ENCODE results near the gene COLEC11.

DNA sequence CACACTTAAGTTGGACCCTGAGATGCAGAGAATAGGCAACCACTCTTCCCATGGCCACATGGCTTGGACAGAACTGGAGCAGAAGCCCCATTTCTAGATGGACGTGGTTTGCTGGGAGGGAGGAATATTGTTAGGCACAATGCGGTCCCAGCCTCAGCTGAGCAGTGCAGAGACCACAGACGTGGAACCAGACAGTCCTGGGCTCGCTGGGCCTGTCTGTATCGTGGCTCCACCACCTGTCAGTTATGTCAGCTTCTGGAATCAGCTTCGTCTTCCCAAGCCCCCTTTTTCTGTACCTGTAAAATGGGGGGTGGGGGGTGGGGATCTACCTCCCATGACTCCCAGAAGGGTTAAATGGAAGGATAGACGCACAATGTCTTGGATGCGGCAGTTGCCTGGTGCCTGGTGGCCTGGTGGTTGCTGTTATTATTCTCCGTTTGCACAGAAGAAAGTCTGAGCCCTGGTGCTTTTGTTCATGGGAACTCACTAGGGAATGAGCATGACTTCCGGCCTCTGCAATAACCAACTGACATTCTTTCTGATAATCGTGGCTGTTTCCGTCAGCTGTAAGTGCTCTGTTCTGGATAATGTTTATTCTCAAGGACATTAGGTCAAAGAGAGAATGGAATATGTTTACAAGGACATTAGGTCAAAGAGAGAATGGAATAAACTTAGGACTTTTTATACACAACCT, 31.4 kb downstream of the COLEC11 start:
- TF ChIP-seq, protein P1, sequence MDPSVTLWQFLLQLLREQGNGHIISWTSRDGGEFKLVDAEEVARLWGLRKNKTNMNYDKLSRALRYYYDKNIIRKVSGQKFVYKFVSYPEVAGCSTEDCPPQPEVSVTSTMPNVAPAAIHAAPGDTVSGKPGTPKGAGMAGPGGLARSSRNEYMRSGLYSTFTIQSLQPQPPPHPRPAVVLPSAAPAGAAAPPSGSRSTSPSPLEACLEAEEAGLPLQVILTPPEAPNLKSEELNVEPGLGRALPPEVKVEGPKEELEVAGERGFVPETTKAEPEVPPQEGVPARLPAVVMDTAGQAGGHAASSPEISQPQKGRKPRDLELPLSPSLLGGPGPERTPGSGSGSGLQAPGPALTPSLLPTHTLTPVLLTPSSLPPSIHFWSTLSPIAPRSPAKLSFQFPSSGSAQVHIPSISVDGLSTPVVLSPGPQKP (IDR thresholded peaks at IDR 0.05; ENCODE audit: low read depth, low read length): no peak
- no peak for TF ChIP-seq CHD4 (IDR thresholded peaks at IDR 0.05; ENCODE audit: borderline replicate concordance)
